WTC11 (cell line): ENCODE results near the gene SPHKAP. TPM values are rescaled to one million over a fixed set of nuclear protein-coding genes. Genes with fewer than 3 reads are reported as not detected.

ENCODE experiments used
- ATAC-seq: fragments of 200-7000 bp; cut with Tn5 transposase; 2 replicates; pipeline ENCODE4 v1.10.0; 2021; ENCODE audit warnings: mild to moderate bottlenecking, moderate library complexity
- CTCF ChIA-PET: fragments of 300-600 bp; sonication (Branson Sonifier 250); formaldehyde crosslinking; loops from one replicate; lab custom pipeline; 2021; ENCODE audit warnings: antibody characterized with exemption; lab: Charles Lee
- POLR2A ChIA-PET: fragments of 350-600 bp; sonication (Branson Sonifier 250); formaldehyde crosslinking; loops from one replicate; lab custom pipeline; 2021; ENCODE audit warnings: antibody characterized with exemption; lab: Charles Lee
- DNase-seq: peaks from one replicate; pipeline ENCODE4 v3.0.0; 2021; ENCODE audit warnings: low spot score
- H3K27ac Mint-ChIP-seq: 2 replicates; pipeline ENCODE4 v1.8.0; 2021; ENCODE audit warnings: mixed read lengths
- H3K27me3 Mint-ChIP-seq: 2 replicates; pipeline ENCODE4 v1.8.0; 2021; ENCODE audit warnings: low read depth, mild to moderate bottlenecking, moderate library complexity, mixed read lengths
- H3K36me3 Mint-ChIP-seq: 2 replicates; pipeline ENCODE4 v1.8.0; 2021; ENCODE audit warnings: mixed read lengths
- H3K4me1 Mint-ChIP-seq: 2 replicates; pipeline ENCODE4 v1.8.0; 2022; ENCODE audit warnings: mixed read lengths
- H3K4me3 Mint-ChIP-seq: 2 replicates; pipeline ENCODE4 v1.8.0; 2021; ENCODE audit warnings: mild to moderate bottlenecking, moderate library complexity, mixed read lengths
- H3K9me3 Mint-ChIP-seq: 2 replicates; pipeline ENCODE4 v1.8.0; 2021; ENCODE audit warnings: mixed read lengths
- ELF4 ChIP-seq: sonication (generic); formaldehyde crosslinking; IDR thresholded peaks from 2 replicates; pipeline ENCODE4 v1.8.1; 2022; ENCODE audit warnings: low read depth, mild to moderate bottlenecking, moderate library complexity, missing genetic modification reagents
- FOXJ3 ChIP-seq: sonication (generic); formaldehyde crosslinking; IDR thresholded peaks from 2 replicates; pipeline ENCODE4 v1.9.0; 2021; ENCODE audit warnings: missing genetic modification reagents, mild to moderate bottlenecking, borderline replicate concordance
- GTF2I ChIP-seq: fragments of 250-450 bp; sonication (Bioruptor Pico); conservative IDR thresholded peaks from 2 replicates; pipeline ENCODE4 v1.4.0; 2021; ENCODE audit warnings: mild to moderate bottlenecking
- HMGA2 ChIP-seq: fragments of 250-450 bp; sonication (Bioruptor Pico); IDR thresholded peaks from 2 replicates; pipeline ENCODE4 v1.4.0; 2021; ENCODE audit warnings: mild to moderate bottlenecking, moderate library complexity
- JUN ChIP-seq: sonication (generic); formaldehyde crosslinking; IDR thresholded peaks from 2 replicates; pipeline ENCODE4 v1.8.0; 2023; ENCODE audit warnings: mild to moderate bottlenecking, missing genetic modification reagents
- KAT7 ChIP-seq: sonication (generic); formaldehyde crosslinking; IDR thresholded peaks from 2 replicates; pipeline ENCODE4 v1.8.1; 2023; ENCODE audit warnings: missing genetic modification reagents, mild to moderate bottlenecking, borderline replicate concordance
- NFE2L1 ChIP-seq: sonication (generic); formaldehyde crosslinking; IDR thresholded peaks from 2 replicates; pipeline ENCODE4 v1.8.1; 2023; ENCODE audit warnings: missing genetic modification reagents
- OVOL2 ChIP-seq: fragments of 250-450 bp; sonication (Bioruptor Pico); IDR thresholded peaks from 2 replicates; pipeline ENCODE4 v1.9.0; 2021; ENCODE audit warnings: mild to moderate bottlenecking, borderline replicate concordance
- SP1 ChIP-seq: sonication (generic); formaldehyde crosslinking; conservative IDR thresholded peaks from 2 replicates; pipeline ENCODE4 v1.8.1; 2022; ENCODE audit warnings: missing genetic modification reagents
- STAT6 ChIP-seq: sonication (generic); formaldehyde crosslinking; conservative IDR thresholded peaks from 2 replicates; pipeline ENCODE4 v1.8.1; 2023; ENCODE audit warnings: mild to moderate bottlenecking, low read depth, missing genetic modification reagents, moderate library complexity
- TEAD1 ChIP-seq: sonication (generic); formaldehyde crosslinking; IDR thresholded peaks from 2 replicates; pipeline ENCODE4 v1.8.0; 2022; ENCODE audit warnings: mild to moderate bottlenecking, missing genetic modification reagents
- TEAD4 ChIP-seq: sonication (generic); formaldehyde crosslinking; IDR thresholded peaks from 2 replicates; pipeline ENCODE4 v1.8.0; 2022; ENCODE audit warnings: mild to moderate bottlenecking, missing genetic modification reagents
- ZBTB43 ChIP-seq: sonication (generic); formaldehyde crosslinking; IDR thresholded peaks from 2 replicates; pipeline ENCODE4 v1.8.1; 2023; ENCODE audit warnings: mild to moderate bottlenecking, missing genetic modification reagents
- ZNF423 ChIP-seq: fragments of 250-450 bp; sonication (Bioruptor Pico); IDR thresholded peaks from 2 replicates; pipeline ENCODE4 v2.1.2; 2022; ENCODE audit warnings: mild to moderate bottlenecking, moderate library complexity
- ZNF512 ChIP-seq: sonication (generic); formaldehyde crosslinking; IDR thresholded peaks from 2 replicates; pipeline ENCODE4 v1.8.1; 2022; ENCODE audit warnings: missing genetic modification reagents, borderline replicate concordance
- ZNF671 ChIP-seq: fragments of 250-450 bp; sonication (Bioruptor Pico); IDR thresholded peaks from 2 replicates; pipeline ENCODE4 v1.8.0; 2021; ENCODE audit warnings: mild to moderate bottlenecking
- total RNA-seq: library from RNA; stranded (reverse); gene quantifications from 3 replicates; pipeline ENCODE4 v1.2.3, GENCODE V29; 2021
- TF ChIP-seq, protein P1 (sequence below): fragments of 200-600 bp; IDR thresholded peaks from 2 replicates; pipeline ENCODE4 v1.8.0; 2022; ENCODE audit warnings: antibody characterized with exemption
- TF ChIP-seq, protein P2 (sequence below): sonication (generic); formaldehyde crosslinking; IDR thresholded peaks from 2 replicates; pipeline ENCODE4 v1.8.1; 2022; ENCODE audit warnings: mild to moderate bottlenecking, missing genetic modification reagents, moderate library complexity, borderline replicate concordance
- TF ChIP-seq, protein P3 (sequence below): sonication (generic); formaldehyde crosslinking; IDR thresholded peaks from 2 replicates; pipeline ENCODE4 v1.8.1; 2023; ENCODE audit warnings: mild to moderate bottlenecking, missing genetic modification reagents, moderate library complexity

Gene SPHKAP
- total RNA-seq, 1 experiment from 2014 or later = not detected

DNA sequence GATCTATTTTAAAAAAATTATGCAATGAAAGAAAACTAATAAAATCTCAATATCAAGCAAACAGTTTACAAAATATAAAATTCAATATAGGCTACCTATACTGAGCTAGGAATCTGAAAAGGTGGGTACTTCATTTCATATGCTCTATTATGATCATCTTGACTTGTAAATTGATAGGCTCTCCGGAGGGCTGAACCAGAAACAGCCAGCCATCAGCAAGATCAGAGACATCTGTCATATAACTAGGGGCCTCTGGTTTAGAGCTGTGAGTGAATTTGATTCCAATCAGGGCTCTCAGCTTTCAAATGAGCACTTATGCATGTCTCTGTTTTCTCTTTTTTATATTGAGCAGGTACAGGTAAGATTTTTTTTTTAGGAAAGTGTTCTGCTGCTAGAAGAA lies 114.2 kb downstream of the SPHKAP start (continued):
- no peak for TF ChIP-seq KAT7 (CRISPR knock-in tag)
- TF ChIP-seq, protein P1, sequence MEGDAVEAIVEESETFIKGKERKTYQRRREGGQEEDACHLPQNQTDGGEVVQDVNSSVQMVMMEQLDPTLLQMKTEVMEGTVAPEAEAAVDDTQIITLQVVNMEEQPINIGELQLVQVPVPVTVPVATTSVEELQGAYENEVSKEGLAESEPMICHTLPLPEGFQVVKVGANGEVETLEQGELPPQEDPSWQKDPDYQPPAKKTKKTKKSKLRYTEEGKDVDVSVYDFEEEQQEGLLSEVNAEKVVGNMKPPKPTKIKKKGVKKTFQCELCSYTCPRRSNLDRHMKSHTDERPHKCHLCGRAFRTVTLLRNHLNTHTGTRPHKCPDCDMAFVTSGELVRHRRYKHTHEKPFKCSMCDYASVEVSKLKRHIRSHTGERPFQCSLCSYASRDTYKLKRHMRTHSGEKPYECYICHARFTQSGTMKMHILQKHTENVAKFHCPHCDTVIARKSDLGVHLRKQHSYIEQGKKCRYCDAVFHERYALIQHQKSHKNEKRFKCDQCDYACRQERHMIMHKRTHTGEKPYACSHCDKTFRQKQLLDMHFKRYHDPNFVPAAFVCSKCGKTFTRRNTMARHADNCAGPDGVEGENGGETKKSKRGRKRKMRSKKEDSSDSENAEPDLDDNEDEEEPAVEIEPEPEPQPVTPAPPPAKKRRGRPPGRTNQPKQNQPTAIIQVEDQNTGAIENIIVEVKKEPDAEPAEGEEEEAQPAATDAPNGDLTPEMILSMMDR = no peak
- no peak for TF ChIP-seq ZNF671 (CRISPR knock-in tag)

DNA sequence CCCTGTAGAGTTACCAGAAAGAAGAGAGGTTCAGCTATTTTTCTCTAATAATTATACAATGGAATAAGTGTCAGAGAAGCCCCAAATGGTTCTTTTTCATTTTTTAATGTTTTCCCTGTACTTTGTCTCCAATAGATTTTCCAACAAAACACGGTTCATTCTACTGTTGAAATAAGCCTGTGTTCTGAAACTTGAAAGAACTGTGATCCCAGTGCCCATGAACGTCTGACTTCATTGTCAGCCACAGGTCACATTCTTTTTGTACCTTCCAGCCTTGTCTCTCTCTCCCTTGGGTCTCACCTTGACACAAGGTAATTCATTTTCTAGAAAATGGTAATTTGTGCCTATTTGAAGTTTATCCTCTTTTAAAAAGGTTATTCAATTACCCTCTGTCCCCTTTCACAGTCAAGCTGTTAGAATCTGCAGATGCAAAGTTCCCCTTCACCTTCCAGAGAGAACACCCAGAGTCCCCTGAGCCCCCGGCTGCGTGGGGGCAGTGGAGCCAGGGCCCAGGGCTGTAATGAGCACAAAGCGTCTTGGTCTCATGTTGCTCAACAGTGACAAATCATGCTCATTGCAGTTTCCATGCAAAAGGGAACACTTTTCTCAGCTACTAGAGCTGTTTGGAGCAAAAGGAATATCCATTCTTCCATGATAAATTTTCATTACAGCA lies 115.2 kb downstream of the SPHKAP start:
- CTCF ChIA-PET = interaction anchor here (1.3 kb wide), 1 partner anchor 17 kb away, joined by 3 read pairs; no protein-coding TSS in a partner anchor
- no peak overlapping the region for H3K27ac Mint-ChIP-seq
- TF ChIP-seq OVOL2 (CRISPR knock-in tag) (no peak), ELF4 (CRISPR knock-in tag) (no peak), JUN (CRISPR knock-in tag) (no peak), TEAD1 (CRISPR knock-in tag) (no peak), NFE2L1 (CRISPR knock-in tag) (no peak), HMGA2 (CRISPR knock-in tag) (no peak), ZNF423 (CRISPR knock-in tag) (no peak), ZBTB43 (CRISPR knock-in tag) (no peak), STAT6 (CRISPR knock-in tag) (no peak), SP1 (CRISPR knock-in tag) (no peak), GTF2I (CRISPR knock-in tag) (no peak), FOXJ3 (CRISPR knock-in tag) (no peak), TEAD4 (CRISPR knock-in tag) (no peak), ZNF512 (CRISPR knock-in tag) (no peak)
- TF ChIP-seq, protein P2, sequence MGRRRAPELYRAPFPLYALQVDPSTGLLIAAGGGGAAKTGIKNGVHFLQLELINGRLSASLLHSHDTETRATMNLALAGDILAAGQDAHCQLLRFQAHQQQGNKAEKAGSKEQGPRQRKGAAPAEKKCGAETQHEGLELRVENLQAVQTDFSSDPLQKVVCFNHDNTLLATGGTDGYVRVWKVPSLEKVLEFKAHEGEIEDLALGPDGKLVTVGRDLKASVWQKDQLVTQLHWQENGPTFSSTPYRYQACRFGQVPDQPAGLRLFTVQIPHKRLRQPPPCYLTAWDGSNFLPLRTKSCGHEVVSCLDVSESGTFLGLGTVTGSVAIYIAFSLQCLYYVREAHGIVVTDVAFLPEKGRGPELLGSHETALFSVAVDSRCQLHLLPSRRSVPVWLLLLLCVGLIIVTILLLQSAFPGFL = no peak
- TF ChIP-seq, protein P3, sequence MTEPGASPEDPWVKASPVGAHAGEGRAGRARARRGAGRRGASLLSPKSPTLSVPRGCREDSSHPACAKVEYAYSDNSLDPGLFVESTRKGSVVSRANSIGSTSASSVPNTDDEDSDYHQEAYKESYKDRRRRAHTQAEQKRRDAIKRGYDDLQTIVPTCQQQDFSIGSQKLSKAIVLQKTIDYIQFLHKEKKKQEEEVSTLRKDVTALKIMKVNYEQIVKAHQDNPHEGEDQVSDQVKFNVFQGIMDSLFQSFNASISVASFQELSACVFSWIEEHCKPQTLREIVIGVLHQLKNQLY (CRISPR knock-in tag) = no peak
- DNase-seq (no peak), ATAC-seq (peak; percentile 56; the same call in 1 of the 2 replicates)
- H3K27me3 Mint-ChIP-seq = no peaks in the 10 kb centered on the region
- H3K4me3 Mint-ChIP-seq = no peak overlapping the region
- POLR2A ChIA-PET = no interaction called here
- H3K36me3 Mint-ChIP-seq = no peaks in the 10 kb centered on the region
- H3K4me1 Mint-ChIP-seq = peaks cover 9% of the 10 kb centered on the region
- H3K9me3 Mint-ChIP-seq = no peaks in the 10 kb centered on the region
